Stimulated activated CD8-positive, alpha-beta memory T cell treated with anti-CD3 and anti-CD28 coated beads, Interleukin-12 subunit alpha, Interleukin-12 subunit beta, amount 100 ng/mL, for 24 hours (primary cell): Measurements from ENCODE around the gene CLOCK.

Experiments
- DNase-seq: peaks from one replicate; pipeline ENCODE4 v3.0.0-alpha.2; 2020; ENCODE audit errors: extremely low read depth

The CLOCK gene

DNA sequence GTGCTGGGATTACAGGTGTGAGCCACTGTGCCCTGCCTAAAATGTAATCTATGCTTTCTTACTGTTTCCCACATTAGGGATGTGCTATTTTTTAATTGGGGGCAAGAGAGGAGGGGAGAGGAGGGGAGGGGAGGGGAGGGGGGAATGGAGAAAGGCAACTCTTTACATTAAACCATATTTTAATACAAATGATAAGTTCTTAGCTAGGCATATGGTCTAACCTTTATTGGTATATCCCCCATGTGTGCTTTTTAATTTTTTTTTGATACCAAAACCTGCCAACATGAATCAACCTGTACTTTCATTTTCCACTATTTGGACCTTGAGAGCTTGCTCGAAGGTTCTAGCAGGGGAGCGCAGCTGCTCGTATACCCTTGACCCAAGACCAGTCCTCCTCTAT lies 6.4 kb downstream of the CLOCK start:
- DNase-seq = no peak

DNA sequence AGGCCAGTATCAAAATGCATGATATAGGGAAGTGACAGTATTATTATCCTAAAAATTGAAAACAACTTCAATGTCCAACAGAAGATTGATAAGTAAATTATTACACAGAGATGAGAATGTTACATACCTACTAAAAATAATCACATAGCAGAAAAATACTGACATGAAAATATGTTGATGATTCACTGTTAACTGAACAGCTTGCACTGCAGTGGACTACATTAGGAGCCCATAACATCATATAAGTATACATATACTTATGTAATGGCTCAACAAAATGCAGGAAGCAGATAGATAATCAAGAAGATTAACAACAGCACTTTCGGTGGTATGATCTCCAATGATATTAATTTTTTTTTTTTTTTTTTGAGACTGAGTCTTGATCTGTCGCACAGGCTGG lies 7.1 kb downstream of the CLOCK start:
- DNase-seq = no peak

DNA sequence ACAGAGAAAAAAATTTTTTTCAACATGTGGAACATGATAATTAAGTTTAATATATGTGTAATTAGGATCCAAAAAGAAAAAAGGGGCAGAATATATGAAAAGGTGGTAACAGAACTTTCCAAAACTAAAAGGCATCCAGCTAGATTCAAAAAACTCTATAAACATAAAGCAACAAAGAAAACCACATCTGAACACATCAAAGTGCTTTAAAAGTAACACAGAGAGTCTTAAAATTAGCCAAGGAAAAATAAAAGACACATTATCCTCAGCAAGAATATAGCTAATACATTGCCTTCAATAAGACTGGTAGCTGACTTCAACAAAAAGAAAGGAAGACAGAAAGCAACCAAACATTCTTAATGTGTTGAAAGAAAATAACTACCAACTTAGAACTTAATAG lies 8.2 kb downstream of the CLOCK start:
- no peak for DNase-seq

DNA sequence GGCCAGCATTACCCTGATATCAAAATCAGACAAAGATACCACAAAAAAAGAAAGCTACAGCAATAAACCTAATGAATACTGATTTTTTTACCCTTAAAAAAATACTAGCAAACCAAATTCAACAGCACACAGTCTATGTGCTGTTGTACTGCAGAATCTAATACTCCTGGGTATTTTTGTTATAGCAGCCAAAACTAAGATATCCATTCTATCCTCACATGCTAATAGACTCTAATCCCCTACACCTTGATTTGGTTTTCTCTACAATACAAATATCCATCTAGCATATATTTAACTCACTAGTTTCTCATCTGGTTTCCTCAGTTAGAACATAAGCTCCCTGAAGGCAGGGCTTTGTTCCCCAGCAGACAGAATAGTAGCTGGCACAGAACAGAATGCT lies 12.4 kb downstream of the CLOCK start:
- no peak for DNase-seq

DNA sequence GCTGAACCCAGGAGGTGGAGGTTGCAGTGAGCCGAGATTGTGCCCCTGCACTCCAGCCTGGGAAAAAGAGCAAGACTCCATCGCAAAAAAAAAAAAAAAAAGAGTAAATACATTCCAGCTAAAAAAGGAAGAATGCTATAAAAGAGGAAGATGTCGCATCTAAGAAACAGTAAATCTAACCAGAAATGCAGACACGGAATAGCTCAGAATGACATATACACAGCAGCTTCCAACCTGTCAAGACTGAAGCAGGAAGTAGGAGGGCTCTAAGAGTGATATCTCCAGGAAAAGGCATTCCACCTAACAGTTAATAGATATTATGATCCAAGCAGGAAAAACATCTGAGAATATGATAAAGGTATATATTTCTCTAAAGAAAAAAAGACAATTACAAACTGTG lies 16.0 kb downstream of the CLOCK start:
- no peak for DNase-seq

DNA sequence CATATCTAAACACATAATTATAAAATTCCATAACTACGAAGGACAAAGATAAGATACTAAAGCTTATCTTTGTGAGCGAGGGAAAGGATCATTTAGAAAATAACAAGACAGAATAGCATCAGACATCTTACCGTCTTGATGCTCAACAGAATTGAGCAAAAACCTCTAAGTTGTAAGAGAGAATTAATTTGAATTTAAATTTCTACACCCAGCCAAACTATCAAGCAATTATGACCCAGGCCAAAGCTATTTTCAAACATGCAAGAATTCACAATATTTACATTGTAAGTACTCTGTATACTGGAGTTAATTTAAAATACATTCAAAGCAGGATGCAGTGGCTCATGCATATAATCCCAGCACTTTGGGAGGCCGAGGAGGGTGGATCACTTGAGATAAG lies 16.5 kb downstream of the CLOCK start:
- DNase-seq = no peak

DNA sequence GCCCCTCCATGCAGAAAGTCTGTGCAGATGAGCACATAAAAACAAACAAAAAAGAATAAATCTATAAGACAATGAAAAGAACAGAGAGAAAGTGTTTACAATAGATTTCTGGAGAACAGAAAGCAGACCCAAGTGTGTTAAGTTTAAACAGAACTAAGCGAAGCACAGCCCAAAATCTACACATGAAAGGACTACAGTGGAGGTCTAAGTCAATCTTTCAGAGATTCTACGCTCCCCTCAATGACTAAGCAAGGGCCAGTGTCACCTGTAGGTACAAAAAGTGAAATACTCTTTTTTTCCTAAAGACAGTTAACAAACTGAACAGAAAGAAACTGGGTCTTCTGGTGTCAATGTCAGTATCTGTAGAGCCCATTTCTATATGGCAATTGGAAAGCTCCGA lies 18.2 kb downstream of the CLOCK start:
- DNase-seq = no peak

DNA sequence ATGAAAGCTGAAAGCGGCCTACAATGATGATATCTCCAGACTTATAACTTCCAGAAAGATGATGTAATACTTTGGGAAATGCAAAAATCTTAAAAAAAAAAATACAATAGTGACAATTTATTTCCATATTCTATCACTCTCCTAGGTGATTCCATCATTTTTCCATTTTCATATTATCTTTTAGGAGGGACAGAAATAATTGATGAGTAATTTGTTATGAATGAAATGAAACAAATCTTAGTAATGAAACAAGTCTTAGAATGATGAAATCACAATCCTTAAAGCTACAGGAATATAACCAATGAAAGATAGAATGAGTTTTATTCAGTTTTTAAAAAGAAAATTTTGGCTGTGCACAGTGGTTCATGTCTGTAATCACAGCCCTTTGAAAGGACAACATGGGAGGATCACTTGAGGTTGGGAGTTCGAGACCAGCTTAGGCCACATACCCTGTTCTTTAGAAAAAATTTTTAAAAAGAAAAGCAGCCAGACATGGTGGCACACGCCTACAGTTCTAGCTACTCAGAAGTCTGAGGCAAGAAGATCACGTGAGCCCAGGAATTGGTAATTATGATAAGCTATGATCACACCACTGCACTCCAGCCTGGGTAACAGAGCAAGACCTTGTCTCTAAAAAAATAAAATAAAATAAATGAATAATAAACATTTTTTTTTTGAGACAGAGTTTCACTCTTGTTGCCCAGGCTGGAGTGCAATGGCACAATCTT lies 21.7 kb downstream of the CLOCK start:
- DNase-seq = no peak

DNA sequence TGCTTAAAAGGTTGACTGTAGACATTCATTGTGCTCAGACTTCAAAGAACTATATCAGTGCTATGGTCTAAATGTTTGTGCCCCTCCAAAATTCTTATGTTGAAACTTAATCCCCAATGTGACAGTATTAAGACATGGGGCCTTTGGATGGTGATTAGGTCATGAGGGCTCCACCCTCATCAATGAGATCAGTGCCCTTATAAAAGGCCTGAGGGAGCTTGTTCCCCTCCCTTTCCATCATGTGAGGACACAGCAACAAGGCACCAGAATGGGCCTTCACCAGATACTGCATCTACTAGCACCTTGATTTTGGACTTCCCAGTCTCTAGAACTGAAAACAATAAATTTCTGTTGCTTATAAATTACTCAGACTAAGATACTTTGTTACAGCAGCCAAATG lies 28.3 kb downstream of the CLOCK start:
- no peak for DNase-seq

DNA sequence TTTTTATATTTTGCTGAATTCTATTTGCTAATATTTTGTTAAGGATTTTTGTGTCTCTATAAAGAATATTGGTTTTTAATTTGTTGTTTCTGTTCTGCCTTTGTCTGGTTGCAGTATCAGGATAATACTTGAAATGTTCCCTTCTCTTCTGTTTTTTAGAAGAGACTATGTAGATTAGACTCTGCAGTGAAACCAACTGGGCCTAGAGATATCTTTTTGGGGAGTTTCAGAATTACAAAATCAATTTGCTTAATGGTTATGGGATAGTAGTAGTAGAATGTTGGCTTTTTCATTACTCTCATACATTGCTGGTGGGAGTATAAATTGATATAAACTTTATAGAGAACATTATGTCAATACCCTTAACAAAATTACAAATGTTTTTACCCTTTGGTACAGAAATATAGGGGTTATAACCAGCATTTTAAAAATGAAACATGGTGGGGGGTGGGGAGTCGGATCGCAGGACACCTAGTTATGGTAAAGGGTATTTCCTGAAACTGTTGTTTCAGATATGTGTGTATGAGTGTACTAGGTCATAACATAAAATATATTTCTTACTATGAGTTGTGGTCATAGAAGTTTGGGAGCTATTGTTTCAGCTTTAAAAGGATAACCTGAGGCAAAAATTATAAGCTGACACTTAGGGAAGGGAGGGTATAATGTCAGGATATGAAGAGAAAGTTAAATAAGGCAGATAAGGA lies 29.0 kb downstream of the CLOCK start:
- no peak for DNase-seq

DNA sequence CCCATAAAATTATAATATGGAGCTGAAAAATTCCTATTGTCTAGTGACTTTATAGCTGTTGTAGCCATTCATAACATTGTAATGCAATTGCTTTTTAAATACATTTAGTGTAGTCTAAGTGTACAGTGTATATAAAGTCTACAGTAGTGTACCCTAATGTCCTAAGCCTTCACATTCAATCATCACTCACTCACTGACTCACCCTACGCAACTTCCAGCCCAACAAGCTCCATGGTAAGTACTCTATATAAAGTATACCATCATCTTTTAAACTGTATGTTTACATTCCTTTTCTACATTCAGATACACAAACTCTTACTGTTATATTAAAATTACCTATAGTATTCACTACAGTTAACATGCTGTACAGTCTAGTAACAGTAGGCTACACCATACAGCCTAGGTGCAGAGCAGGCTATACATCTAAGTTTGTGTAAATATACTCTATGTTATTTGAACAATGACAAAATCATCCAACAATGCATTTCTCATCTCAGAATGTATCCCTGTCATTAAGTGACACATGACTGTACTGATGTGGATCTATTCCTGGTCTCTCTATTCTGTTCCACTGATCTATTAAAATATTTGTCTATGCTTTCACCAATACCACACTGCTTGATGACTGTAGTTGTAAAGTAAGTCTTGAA lies 33.7 kb downstream of the CLOCK start:
- no peak for DNase-seq

DNA sequence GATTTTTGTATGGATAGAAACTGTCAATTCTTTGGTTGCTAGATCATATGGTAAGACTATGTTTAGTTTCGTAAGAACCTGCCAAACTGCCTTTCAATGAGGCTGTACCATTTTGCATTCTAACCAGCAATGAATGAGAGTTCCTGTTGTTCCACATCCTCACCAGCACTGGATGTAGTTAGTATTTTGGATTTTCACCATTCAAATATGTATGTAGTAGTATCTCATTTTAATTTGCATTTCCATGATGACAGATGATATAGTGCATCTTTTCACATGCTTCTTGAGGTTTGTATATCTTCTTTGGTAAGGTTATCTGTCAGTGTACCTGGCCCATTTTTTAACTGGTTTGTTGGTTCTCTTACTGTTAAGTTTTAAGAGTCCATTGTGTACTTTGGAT lies 34.6 kb downstream of the CLOCK start:
- DNase-seq = no peak

DNA sequence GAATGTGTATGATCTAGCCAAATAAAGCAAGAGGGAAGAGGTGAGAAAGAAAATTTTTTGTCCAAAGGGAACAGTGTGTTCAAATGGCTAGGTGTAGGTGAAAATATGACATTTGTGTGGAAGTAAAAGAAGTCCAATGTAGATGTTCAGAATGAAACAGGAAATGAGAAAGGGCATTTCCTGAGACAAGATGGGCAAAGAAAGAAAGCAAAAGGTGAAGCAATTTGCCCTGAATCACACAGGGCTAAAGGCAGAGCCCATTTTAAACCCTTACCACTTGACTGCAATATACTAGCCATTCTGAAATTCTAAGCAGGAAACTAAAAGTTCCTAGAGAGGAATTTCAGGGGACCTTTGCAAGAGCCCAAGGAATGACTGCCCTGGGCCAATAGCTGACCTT lies 36.0 kb downstream of the CLOCK start:
- no peak for DNase-seq

DNA sequence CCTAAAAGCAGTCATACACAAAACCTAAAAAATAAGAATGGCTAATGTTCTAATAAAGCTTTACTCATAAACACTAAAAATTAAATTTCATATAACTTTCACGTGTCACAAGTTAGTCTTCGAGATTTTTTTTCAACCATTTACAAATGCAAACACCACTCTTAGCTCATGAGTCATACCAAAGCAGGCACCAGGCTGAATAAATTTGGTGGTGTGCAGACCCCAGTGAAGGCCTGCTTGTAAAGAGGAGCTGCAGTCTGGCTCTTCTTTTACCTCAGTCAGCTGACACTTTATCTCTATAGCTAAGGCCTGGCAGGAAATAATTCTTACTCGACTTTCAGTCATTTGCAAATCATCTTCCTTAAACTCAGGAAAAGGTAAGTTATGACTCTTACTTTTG lies 37.4 kb downstream of the CLOCK start:
- no peak for DNase-seq

DNA sequence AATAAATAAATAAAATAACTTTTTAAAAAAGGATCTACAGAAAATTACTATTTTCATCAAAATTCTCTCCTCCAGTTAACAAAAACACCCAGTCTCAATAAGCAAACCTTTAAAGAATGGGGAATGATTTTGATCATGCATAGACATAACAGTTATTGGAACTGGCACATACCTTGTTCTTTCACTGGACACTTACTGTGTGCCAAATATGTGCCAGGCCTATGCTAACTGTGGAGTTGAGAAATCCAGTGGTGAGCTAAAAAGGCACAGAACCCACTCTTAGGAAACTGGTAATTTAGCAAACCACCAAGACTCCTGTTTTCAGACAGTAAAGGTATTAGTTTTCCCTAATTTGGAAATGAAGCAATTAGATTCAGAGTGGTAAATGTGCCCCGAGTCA lies 39.1 kb downstream of the CLOCK start:
- DNase-seq = no peak

DNA sequence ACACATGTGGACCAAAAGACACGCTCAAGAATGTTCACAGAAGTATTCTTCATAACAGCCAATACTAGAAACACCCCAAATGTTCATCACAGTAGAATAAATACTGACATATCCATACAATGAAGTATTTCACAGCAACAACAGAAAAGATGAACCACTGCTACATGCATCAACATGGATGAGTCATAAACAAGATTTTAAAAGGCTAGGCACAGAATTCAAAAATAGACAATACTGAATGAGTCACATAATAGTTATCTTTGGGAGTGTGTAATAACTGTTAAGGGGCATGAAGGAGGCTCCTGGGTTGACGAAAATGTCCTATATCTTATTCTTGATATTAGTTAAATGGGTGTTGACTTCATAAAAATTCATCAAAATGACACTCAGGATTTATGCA lies 43.5 kb downstream of the CLOCK start:
- DNase-seq = no peak

DNA sequence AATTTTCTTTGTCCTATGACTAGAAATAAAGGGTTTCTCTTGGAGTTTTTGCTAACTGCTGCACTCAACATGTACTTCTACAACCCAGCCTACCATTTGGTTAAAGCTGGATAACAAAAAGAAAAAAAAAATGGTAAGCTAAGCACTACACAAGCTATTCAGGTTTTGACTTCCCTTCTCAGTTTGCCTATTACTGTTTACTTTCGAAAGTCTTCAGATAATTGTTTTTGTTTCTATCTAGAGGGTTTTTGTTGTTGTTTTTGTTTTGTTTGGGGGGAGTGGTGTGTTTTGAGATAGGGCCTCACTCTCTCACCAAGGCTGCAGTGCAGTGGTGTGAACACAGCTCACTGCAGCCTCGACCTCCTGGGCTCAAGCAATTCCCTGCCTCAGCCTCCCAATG lies 46.6 kb downstream of the CLOCK start:
- no peak for DNase-seq

DNA sequence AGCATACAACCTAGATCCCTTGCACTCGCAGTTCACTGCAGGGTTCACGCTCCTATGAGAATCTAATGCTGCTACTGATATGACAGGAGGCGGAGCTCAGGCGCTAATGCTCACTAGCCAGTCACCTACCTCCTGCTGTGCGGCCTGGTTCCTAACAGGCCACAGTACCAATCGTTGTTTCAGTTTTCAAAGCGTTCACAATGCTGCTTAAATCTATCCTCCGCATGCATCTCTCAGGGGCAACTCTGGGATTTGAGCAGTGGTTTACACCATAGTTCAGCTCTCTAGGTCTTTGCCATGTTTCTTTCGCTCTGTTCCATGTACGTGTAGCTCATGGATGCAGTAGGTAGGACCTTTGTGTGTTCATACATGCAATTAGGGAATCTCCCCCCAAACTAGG lies 47.2 kb downstream of the CLOCK start:
- no peak for DNase-seq

DNA sequence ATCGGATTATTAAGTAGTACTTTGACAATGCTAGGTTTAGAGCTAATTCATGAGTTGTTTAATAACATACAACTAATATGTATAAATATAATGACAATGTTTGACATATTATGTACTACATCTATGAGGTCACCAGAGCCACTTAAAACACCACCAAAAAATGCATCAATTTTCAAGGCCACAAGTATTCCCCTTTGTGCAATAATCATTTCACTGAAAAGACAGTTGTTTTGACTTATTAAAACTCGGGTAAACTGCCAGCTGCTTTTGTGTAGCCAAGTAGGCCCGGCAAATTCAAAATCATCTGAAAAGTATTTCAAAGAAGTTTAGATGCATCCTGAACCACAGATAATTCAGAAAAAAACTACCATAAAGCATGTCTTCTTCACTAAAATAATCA lies 48.7 kb downstream of the CLOCK start:
- DNase-seq = no peak

DNA sequence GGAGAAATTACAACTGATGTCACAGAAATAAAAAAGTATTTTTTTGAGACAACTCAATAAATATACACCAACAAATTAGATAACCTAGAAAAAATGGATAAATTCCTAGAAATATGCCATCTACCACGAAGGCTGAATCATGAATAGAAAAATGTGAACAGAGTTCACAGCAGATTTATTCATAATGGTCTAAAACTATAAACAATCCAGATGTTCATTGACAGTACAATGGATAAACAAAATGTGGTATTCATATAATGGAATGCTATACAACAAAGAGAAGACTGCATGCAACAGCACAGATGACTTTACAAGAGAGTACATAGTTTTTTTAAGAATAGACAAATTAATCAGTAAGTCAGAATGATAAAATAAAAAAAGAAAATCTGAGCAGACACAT lies 55.2 kb downstream of the CLOCK start:
- DNase-seq = no peak

DNA sequence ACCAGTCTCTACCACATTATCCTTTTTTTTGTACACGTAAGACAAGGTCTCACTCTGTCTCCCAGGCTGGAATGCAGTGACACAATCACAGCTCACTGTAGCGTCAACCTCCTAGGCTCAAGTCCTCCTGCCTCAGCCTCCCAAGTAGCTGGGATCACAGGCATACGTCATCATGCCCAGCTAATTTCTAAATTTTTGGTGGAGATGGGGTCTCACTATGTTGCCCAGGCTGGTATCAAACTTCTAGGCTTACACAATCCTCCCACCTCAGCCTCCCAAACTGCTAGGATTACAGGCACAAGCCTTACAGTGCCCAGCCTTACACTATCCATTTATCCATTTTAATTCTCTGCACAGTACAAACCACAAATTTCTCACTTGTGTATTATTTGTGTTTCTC lies 58.0 kb downstream of the CLOCK start:
- no peak for DNase-seq

DNA sequence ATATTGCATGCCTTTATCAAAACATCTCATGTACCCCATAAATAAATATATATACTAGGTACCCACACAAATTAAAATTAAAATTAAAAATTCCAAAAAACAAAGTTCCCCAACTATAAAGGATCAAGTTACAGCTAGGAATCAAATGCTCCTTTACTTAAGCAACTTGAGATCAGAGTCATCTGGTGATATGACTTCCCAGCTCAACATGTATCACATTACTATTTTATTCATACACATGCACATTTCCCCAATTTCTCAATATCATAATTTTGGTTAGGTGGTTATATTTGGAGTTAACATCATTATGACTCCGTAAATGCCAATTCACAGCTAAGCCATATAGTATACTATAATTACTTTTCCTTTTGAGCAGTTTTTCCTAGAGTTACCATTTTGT lies 60.9 kb downstream of the CLOCK start:
- no peak for DNase-seq

DNA sequence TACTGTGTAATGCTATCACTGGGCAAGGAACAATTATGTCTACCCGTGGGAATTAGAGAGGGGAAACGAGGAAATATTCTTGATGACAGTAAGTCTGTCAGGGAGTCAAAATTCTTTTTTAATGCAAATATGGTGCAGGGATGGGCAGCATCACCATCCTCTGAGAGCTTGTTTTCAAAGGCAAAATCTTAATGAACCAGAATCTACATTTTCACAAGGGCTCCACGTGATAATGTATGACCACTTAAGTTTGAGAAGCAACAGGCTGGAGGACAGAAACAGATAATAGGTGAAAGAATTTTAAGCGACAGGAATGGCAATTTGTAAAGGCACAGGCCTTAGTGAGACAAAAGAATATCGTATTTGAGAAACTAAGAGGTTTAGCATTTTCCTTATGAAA lies 63.4 kb downstream of the CLOCK start:
- no peak for DNase-seq
